Body of pancreas (tissue), 4 donors: Measurements from ENCODE around the gene S100A13. TPM values are rescaled to one million over a fixed set of nuclear protein-coding genes. Genes with fewer than 3 reads are reported as not detected.
"Not testable (repeated sequence)": the region's sequence is repeated elsewhere in the genome, so short reads cannot be mapped to it uniquely, and the experiment has no call there.

Source experiments
- ATAC-seq: fragments of 150-250 bp; one replicate; pipeline ENCODE4 v1.9.1; 2016
- DNase-seq, 4 donors: peaks; one replicate each; pipeline ENCODE4 v3.0.0-alpha.2; 2019
- H3K27ac ChIP-seq, 4 donors: fragments of 200-600 bp; sonication (generic); 1 replicate in 3 of 4; 2 replicates in 1 of 4; pipeline versions ENCODE4 v1.5.1 to v1.6.1; 2016 to 2019; ENCODE audit warnings: mild to moderate bottlenecking in 1 of 4, mixed read lengths in 1 of 4, moderate library complexity in 1 of 4
- H3K27me3 ChIP-seq, 2 donors: fragments of 200-600 bp; sonication (generic); one replicate each; pipeline ENCODE4 v1.6.0; 2016; ENCODE audit warnings: mild to moderate bottlenecking in 1 of 2
- H3K36me3 ChIP-seq, 2 donors: fragments of 200-600 bp; sonication (generic); replicated peaks in 1 of 2; 2 replicates each; pipeline ENCODE4 v1.5.1; 2016; ENCODE audit warnings: low read depth in 2 of 2; ENCODE audit not compliant: insufficient read depth in 1 of 2
- H3K4me1 ChIP-seq: fragments of 200-600 bp; sonication (generic); one replicate; pipeline ENCODE4 v1.6.0; 2016
- H3K4me3 ChIP-seq, 2 donors: fragments of 200-600 bp; sonication (generic); 1 replicate in 1 of 2; 2 replicates in 1 of 2; pipeline ENCODE4 v1.5.1; 2016 to 2019
- H3K9me3 ChIP-seq, 3 donors: fragments of 200-600 bp; sonication (generic); 1 replicate in 2 of 3; 2 replicates in 1 of 3; pipeline ENCODE4 v1.5.1; 2016
- CTCF ChIP-seq, 7 experiments: fragments of 450-650 bp in 4 of 7; fragments of 200-600 bp in 3 of 7; sonication (generic) in 3 of 7; IDR thresholded peaks; one replicate each; pipeline ENCODE4 v1.5.1; 2016 to 2019; ENCODE audit warnings: antibody characterized with exemption in 7 of 7
- POLR2A ChIP-seq, 3 donors: fragments of 450-650 bp; IDR thresholded peaks; one replicate each; pipeline ENCODE4 v1.6.1; 2016; ENCODE audit warnings: antibody characterized with exemption in 3 of 3, mild to moderate bottlenecking in 2 of 3
- WGBS, 2 donors: methylation state at CpG; one replicate each; pipeline ENCODE4 v1.1.5; 2017; 5-methylcytosine and 5-hydroxymethylcytosine counted together
- intact Hi-C: fragments of 100-400 bp; cut with DNase I; formaldehyde crosslinking; loops from one replicate; pipeline ENCODE4 v1.15.1; 2023
- total RNA-seq, 2 donors: library from RNA; depleted of rRNA; stranded (reverse); fragments of >200 nt; gene quantifications; one replicate each; pipeline ENCODE4 v1.1.0, GENCODE V29; 2016

The S100A13 gene
- total RNA-seq, 2 donors from 2014 or later: 65.3 to 88.7 TPM

GRCh38 chr1:153578490-153578889 lies 48.8 kb downstream of the S100A13 start:
- H3K27me3 ChIP-seq: no peaks in the 10 kb centered on the region

GRCh38 chr1:153577624-153578051 lies 49.7 kb downstream of the S100A13 start:
- Histone ChIP-seq H3K4me1 (peaks cover 2% of the 10 kb centered on the region), H3K36me3 (no peaks in the 10 kb centered on the region), H3K27ac (no peak overlapping the region), H3K4me3 (no peak overlapping the region), H3K27me3 (no peaks in the 10 kb centered on the region), H3K9me3 (no peaks in the 10 kb centered on the region)
- TF ChIP-seq POLR2A (IDR thresholded peaks at IDR 0.05): no peak
- TF ChIP-seq CTCF (IDR thresholded peaks at IDR 0.05): no peak
- ATAC-seq (no peak), DNase-seq (no peak)
- intact Hi-C loops: loop anchor here (5.0 kb wide), 1 partner anchor 35 kb away; the partner anchor contains the start of gene S100A16
- WGBS, 2 donors: 58 to 61% methylated on average over 9 of the region's 9 CpGs

More at GRCh38 chr1:153578490-153578889, 48.8 kb downstream of the S100A13 start:
- H3K27ac ChIP-seq: no peak overlapping the region
- no peak overlapping the region for H3K4me3 ChIP-seq
- TF ChIP-seq CTCF (IDR thresholded peaks at IDR 0.05) (no peak), POLR2A (IDR thresholded peaks at IDR 0.05) (no peak)
- no peaks in the 10 kb centered on the region for H3K4me1 ChIP-seq
- H3K36me3 ChIP-seq: no peaks in the 10 kb centered on the region
- intact Hi-C loops: loop anchor here (5.0 kb wide), 1 partner anchor 34 kb away; the partner anchor contains the start of gene S100A16
- no peaks in the 10 kb centered on the region for H3K9me3 ChIP-seq
- ATAC-seq (no peak), DNase-seq (no peak)

- ATAC-seq: no peak
- Histone ChIP-seq H3K27me3 (no peaks in the 10 kb centered on the region), H3K9me3 (no peaks in the 10 kb centered on the region), H3K27ac (no peak overlapping the region), H3K4me3 (no peak overlapping the region), H3K4me1 (peaks cover 7% of the 10 kb centered on the region), H3K36me3 (no peaks in the 10 kb centered on the region)
- WGBS, 2 donors: 66 to 69% methylated on average over 4 of the region's 4 CpGs
- TF ChIP-seq POLR2A (IDR thresholded peaks at IDR 0.05) (no peak), CTCF (IDR thresholded peaks at IDR 0.05) (no peak)
- intact Hi-C loops: loop anchor here (5.0 kb wide), 1 partner anchor 35 kb away; the partner anchor contains the start of gene S100A16
- no peak for DNase-seq
Observed at GRCh38 chr1:153577138-153577537, 50.2 kb downstream of the S100A13 start.

GRCh38 chr1:153575497-153575896 lies 51.8 kb downstream of the S100A13 start:
- not testable (repeated sequence) for ATAC-seq, DNase-seq, H3K9me3 ChIP-seq, H3K36me3 ChIP-seq, H3K4me3 ChIP-seq, H3K27me3 ChIP-seq, H3K27ac ChIP-seq, H3K4me1 ChIP-seq
- intact Hi-C loops: loop anchor here (5.0 kb wide), 1 partner anchor 37 kb away; the partner anchor contains the start of gene S100A16
- 82 to 95% methylated on average over 10 of the region's 10 CpGs for WGBS, 2 donors

GRCh38 chr1:153575081-153575491 lies 52.2 kb downstream of the S100A13 start:
- H3K4me1 ChIP-seq, H3K27ac ChIP-seq, ATAC-seq, DNase-seq, H3K27me3 ChIP-seq, H3K36me3 ChIP-seq, H3K9me3 ChIP-seq, H3K4me3 ChIP-seq: not testable (repeated sequence)
- intact Hi-C loops: loop anchor here (5.0 kb wide), 1 partner anchor 37 kb away; the partner anchor contains the start of gene S100A16
- WGBS, 2 donors: 97 to 100% methylated on average over 2 to 4 of the region's 35 CpGs

- H3K4me1 ChIP-seq: peaks cover 13% of the 10 kb centered on the region
- intact Hi-C loops: loop anchor here (5.0 kb wide), 1 partner anchor 66 kb away; no protein-coding TSS in a partner anchor
- H3K36me3 ChIP-seq: no peaks in the 10 kb centered on the region
- ATAC-seq (no peak), DNase-seq (no peak)
- H3K27me3 ChIP-seq: no peaks in the 10 kb centered on the region
- TF ChIP-seq CTCF (IDR thresholded peaks at IDR 0.05): no peak
- TF ChIP-seq POLR2A (IDR thresholded peaks at IDR 0.05): no peak
- 71 to 79% methylated on average over 3 of the region's 3 CpGs for WGBS, 2 donors
- no peaks in the 10 kb centered on the region for H3K9me3 ChIP-seq
- peak overlapping the region in 2 of 4 donors; percentile 38 to 64 for H3K27ac ChIP-seq
- H3K4me3 ChIP-seq: no peak overlapping the region
Observed at GRCh38 chr1:153573351-153573750, 54.0 kb downstream of the S100A13 start.
